Measurements from ENCODE around the gene TRMT6. TPM values are rescaled to one million over a fixed set of nuclear protein-coding genes. Genes with fewer than 3 reads are reported as not detected.
A peak's percentile ranks its signal among the peaks of the same experiment; 100 is the strongest.

Gene TRMT6
- polyA plus RNA-seq (ENCODE audit: insufficient read length in 3 of 3) = 10 to 100 TPM; 17.0 to 21.8 (median 18.6) TPM
- long read RNA-seq, donor 1, partial matches to known transcripts = 0 of 1 reads
- long read RNA-seq, donor 1, other reads (novel, unspliced or antisense) = 0 of 1 reads
- long read RNA-seq, donor 2, partial matches to known transcripts = 0 of 1 reads
- long read RNA-seq, donor 2, other reads (novel, unspliced or antisense) = 0 of 1 reads
- long read RNA-seq, donor 3, transcript TRMT6-201 (11 exons, 2,327 nt) = major isoform, 5 of 19 reads
- long read RNA-seq, donor 3, partial matches to known transcripts = 14 of 19 reads
- long read RNA-seq, donor 3, other reads (novel, unspliced or antisense) = 0 of 19 reads
- long read RNA-seq, donor 4, partial matches to known transcripts = 0 of 4 reads
- long read RNA-seq, donor 4, other reads (novel, unspliced or antisense) = 0 of 4 reads
- long read RNA-seq, donor 5, transcript TRMT6-201 (11 exons, 2,327 nt) = major isoform, 7 of 12 reads
- long read RNA-seq, donor 5, partial matches to known transcripts = 5 of 12 reads
- long read RNA-seq, donor 5, other reads (novel, unspliced or antisense) = 0 of 12 reads
- long read RNA-seq, donor 6, partial matches to known transcripts = 6 of 7 reads
- long read RNA-seq, donor 6, other reads (novel, unspliced or antisense) = 0 of 7 reads
- long read RNA-seq, donor 7, partial matches to known transcripts = 7 of 9 reads
- long read RNA-seq, donor 7, other reads (novel, unspliced or antisense) = 0 of 9 reads
- long read RNA-seq, donor 8, partial matches to known transcripts = 17 of 19 reads
- long read RNA-seq, donor 8, other reads (novel, unspliced or antisense) = 0 of 19 reads
- long read RNA-seq, donor 9, partial matches to known transcripts = 0 of 1 reads
- long read RNA-seq, donor 9, other reads (novel, unspliced or antisense) = 0 of 1 reads
- long read RNA-seq, donor 10, partial matches to known transcripts = 0 of 3 reads
- long read RNA-seq, donor 10, other reads (novel, unspliced or antisense) = 0 of 3 reads
- long read RNA-seq, donor 11 = 0 reads
- long read RNA-seq, donor 12 = 0 reads
- long read RNA-seq, donor 13, partial matches to known transcripts = 22 of 25 reads
- long read RNA-seq, donor 13, other reads (novel, unspliced or antisense) = 0 of 25 reads
- long read RNA-seq, donor 14, partial matches to known transcripts = 5 of 6 reads
- long read RNA-seq, donor 14, other reads (novel, unspliced or antisense) = 0 of 6 reads
- long read RNA-seq, donor 15, partial matches to known transcripts = 0 of 2 reads
- long read RNA-seq, donor 15, other reads (novel, unspliced or antisense) = 0 of 2 reads
- long read RNA-seq, donor 16, transcript TRMT6-201 (11 exons, 2,327 nt) = major isoform, 5 of 20 reads
- long read RNA-seq, donor 16, partial matches to known transcripts = 14 of 20 reads
- long read RNA-seq, donor 16, other reads (novel, unspliced or antisense) = 0 of 20 reads

GRCh38 chr20:5950271-5951031 lies at the start of gene TRMT6, which contains the start of gene MCM8:
TSS of gene TRMT6 (minus strand) at chr20:5950533. CDS start at chr20:5950405, 128 bp downstream.
TSS of gene MCM8 (plus strand) at chr20:5950652. CDS start at chr20:5952016, 1,364 bp downstream.
- DNase-seq (ENCODE audit: extremely low read depth in 1 of 11, low read depth in 9 of 11, low spot score in 4 of 11) = peak; percentile 86 to 96 (median 91)

GRCh38 chr20:5999783-6000182 lies 49.5 kb upstream of the TRMT6 start:
- no peak for DNase-seq (ENCODE audit: extremely low read depth in 1 of 11, low read depth in 9 of 11, low spot score in 4 of 11)

GRCh38 chr20:5996765-5997164 lies 46.4 kb upstream of the TRMT6 start:
- DNase-seq (ENCODE audit: extremely low read depth in 1 of 11, low read depth in 9 of 11, low spot score in 4 of 11) = no peak

GRCh38 chr20:5991623-5992441 lies 41.5 kb upstream of the TRMT6 start:
- DNase-seq (ENCODE audit: extremely low read depth in 1 of 11, low read depth in 9 of 11, low spot score in 4 of 11) = no peak

GRCh38 chr20:5990946-5991345 lies 40.6 kb upstream of the TRMT6 start:
- no peak for DNase-seq (ENCODE audit: extremely low read depth in 1 of 11, low read depth in 9 of 11, low spot score in 4 of 11)

- no peak for DNase-seq (ENCODE audit: extremely low read depth in 1 of 11, low read depth in 9 of 11, low spot score in 4 of 11)
Measured at GRCh38 chr20:5989539-5989938, 39.2 kb upstream of the TRMT6 start.

- DNase-seq (ENCODE audit: extremely low read depth in 1 of 11, low read depth in 9 of 11, low spot score in 4 of 11) = no peak
Measured at GRCh38 chr20:5987383-5987782, 37.0 kb upstream of the TRMT6 start.

- no peak for DNase-seq (ENCODE audit: extremely low read depth in 1 of 11, low read depth in 9 of 11, low spot score in 4 of 11)
Measured at GRCh38 chr20:5980720-5981538, 30.6 kb upstream of the TRMT6 start.

GRCh38 chr20:5979801-5980200 lies 29.5 kb upstream of the TRMT6 start:
- no peak for DNase-seq (ENCODE audit: extremely low read depth in 1 of 11, low read depth in 9 of 11, low spot score in 4 of 11)

- DNase-seq (ENCODE audit: extremely low read depth in 1 of 11, low read depth in 9 of 11, low spot score in 4 of 11) = no peak
Measured at GRCh38 chr20:5977975-5978374, 27.6 kb upstream of the TRMT6 start.

GRCh38 chr20:5977223-5977622 lies 26.9 kb upstream of the TRMT6 start:
- no peak for DNase-seq (ENCODE audit: extremely low read depth in 1 of 11, low read depth in 9 of 11, low spot score in 4 of 11)

GRCh38 chr20:5975778-5976177 lies 25.4 kb upstream of the TRMT6 start:
- no peak for DNase-seq (ENCODE audit: extremely low read depth in 1 of 11, low read depth in 9 of 11, low spot score in 4 of 11)

GRCh38 chr20:5974531-5974930 lies 24.2 kb upstream of the TRMT6 start:
- no peak for DNase-seq (ENCODE audit: extremely low read depth in 1 of 11, low read depth in 9 of 11, low spot score in 4 of 11)

GRCh38 chr20:5973971-5974370 lies 23.6 kb upstream of the TRMT6 start:
- DNase-seq (ENCODE audit: extremely low read depth in 1 of 11, low read depth in 9 of 11, low spot score in 4 of 11) = no peak

GRCh38 chr20:5973172-5973571 lies 22.8 kb upstream of the TRMT6 start:
- peak in 2 of 11 donors; percentile 18 to 21 for DNase-seq (ENCODE audit: extremely low read depth in 1 of 11, low read depth in 9 of 11, low spot score in 4 of 11)

- no peak for DNase-seq (ENCODE audit: extremely low read depth in 1 of 11, low read depth in 9 of 11, low spot score in 4 of 11)
Measured at GRCh38 chr20:5971203-5971602, 20.9 kb upstream of the TRMT6 start.
